Non-pigmented ciliary epithelial cell (primary cell): ENCODE data around the gene HSH2D.
"Not testable (repeated sequence)": the region's sequence is repeated elsewhere in the genome, so short reads cannot be mapped to it uniquely, and the experiment has no call there.

ENCODE experiments used
- DNase-seq: peaks from one replicate; pipeline ENCODE4 v3.0.0-alpha.2; 2010; ENCODE audit warnings: low read depth

Gene HSH2D, protein sequence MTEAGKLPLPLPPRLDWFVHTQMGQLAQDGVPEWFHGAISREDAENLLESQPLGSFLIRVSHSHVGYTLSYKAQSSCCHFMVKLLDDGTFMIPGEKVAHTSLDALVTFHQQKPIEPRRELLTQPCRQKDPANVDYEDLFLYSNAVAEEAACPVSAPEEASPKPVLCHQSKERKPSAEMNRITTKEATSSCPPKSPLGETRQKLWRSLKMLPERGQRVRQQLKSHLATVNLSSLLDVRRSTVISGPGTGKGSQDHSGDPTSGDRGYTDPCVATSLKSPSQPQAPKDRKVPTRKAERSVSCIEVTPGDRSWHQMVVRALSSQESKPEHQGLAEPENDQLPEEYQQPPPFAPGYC

DNA sequence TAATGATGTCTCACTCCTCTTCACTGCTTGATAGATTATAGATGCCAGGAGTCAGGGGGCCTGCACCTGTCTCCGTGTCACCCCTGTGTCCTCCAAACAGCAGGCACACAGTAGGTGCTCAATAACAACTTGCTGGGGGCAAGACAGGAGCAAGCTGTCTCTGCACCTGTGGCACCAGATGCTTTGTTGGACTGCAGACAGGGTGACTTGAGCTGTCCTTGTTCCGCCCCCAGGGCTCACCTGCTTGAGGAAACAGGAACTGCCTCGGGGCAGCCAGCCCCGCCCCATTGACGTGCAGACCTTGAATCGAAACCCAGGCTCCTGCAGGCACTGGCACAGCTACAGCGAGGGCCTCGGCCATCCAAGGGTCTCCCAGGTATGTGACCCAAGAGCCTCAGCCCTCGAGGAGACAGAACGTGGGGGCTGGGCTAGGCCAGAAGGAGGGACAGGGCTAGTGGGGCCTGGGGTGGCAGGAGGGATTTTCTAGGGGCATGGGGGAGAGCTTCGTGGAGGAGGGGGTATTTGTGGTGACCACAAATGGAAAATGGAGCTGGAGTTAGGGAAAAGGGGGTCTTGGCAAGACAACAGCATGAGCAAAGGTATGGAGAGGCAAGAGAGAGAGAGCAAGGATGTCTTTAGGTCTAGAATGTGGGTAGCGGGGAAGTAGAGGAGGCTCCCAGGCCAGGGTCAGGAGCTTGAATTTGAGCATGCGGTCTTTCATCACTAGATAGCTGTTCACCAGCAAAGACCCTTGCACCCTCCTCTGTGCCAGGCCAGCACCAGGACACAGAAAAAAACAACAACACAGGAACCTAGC is at the start of gene HSH2D:
TSS of gene HSH2D (plus strand) at position 287 of the 817 bp plus-strand sequence. CDS start 5,066 bp downstream, outside the sequence.
- no peak for DNase-seq

DNA sequence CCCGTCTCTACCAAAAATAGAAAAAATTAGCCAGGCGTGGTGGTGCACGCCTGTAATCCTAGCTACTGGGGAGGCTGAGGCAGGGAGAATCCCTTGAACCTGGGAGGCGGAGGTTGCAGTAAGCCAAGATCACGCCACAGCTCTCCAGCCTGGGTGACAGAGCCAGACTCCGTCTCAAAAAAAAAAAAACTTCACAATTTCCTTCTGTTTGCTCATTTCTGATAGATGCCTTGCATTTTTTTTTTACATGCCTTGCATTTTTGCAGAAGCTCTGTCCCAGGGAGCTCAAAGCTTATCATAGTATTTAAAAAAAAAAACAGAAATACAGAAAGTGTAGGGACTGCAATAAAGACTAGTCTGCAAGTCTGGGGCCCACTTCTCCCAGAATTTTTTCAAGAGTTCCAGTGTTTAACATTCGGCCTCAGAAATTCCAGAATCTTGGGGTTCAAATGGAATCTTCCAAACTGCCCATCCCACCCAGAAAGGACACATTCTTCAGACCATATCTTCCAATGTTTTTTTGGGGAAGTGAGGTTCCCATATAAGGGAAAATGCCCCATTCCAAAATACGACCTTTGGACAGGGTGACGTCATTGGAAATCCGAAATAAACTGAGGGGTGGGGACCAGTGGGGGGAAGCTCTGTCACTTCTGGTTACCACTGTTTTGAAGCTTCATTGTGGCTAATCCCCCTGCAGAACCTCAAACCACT is 49.0 kb upstream of the HSH2D start:
- no peak for DNase-seq

DNA sequence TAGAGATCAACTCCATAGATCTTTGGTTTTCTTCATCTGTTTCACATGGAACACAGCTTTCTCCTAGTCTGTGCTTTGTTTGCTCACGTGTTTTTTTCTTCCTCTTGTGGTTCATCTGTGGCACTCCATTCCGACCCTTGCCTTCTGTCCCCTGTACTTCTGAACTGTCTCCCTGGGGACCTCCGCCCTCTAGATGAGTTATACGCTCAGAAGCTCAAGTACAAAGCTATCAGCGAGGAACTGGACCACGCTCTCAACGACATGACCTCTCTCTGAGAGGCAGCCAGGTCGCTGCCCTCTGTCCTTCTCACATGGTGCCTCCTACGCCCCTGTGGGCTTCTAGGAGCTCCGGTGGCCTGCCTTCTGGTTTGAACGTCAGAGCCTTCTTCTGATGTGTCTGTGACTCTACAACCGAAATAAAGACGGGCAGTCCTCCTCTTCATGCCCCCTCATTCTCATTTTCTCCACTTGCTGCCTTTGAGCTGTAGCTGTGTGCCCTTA is 48.4 kb upstream of the HSH2D start:
- no peak for DNase-seq

DNA sequence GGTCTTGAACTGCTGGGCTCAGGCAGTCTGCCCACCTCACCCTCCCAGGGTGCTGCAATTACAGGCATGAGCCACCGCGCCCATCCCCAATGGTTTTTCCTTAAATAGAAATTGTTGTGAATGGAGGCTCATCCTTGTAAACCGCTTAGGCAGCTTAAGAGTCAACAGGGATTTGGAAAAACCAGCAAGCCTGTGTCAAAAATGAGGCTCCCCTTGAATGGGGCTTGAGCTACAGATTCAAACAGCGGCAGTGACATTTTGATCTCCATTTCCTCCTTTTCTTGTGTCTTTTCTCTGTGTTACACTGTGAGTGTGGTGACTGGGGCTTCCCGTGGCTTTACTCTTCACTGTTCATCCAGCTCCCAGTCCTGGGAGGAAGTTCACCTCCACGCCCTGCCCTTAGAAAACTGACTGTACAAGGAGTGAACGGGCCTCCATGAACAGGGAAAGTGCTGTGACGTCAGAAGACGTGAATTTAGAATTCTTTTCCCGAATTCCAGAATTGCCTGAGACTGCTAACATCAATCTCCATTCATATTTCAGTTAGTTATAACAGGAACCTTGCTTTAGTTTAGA is 47.1 kb upstream of the HSH2D start:
- no peak for DNase-seq

DNA sequence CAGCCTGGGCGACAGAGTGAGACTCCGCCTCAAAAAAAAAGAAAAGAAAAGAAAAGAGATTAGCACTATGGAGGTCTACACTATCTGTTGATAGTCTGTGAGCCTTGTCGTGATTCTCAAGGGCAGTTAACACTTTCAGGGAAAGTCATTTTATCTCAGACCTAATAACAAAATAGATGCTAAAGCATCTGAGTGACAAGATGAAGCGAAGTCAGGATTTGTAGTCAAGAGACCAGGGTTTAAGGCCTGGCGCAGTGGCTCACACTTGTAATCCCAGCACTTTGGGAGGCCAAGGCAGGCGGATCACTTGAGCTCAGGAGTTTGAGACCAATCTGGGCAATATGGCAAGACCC is 45.1 kb upstream of the HSH2D start:
- DNase-seq = no peak

DNA sequence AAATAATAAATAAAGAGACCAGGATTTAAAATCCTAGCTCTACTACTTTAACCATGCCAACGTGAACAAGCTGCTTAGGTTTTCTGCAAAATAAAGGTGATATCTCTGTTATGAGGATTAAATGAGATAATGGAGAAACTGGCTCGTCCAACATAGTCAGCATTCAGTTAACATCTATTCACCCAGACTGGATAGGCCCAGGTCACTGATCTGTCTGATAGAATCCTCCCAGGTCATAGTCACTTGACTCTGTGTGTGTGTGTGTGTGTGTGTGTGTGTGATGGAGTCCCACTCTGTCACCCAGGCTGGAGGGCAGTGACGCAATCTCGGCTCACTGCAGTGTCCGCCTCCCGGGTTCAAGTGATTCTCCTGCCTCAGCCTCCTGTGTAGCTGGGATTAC is 44.7 kb upstream of the HSH2D start:
- DNase-seq = no peak

DNA sequence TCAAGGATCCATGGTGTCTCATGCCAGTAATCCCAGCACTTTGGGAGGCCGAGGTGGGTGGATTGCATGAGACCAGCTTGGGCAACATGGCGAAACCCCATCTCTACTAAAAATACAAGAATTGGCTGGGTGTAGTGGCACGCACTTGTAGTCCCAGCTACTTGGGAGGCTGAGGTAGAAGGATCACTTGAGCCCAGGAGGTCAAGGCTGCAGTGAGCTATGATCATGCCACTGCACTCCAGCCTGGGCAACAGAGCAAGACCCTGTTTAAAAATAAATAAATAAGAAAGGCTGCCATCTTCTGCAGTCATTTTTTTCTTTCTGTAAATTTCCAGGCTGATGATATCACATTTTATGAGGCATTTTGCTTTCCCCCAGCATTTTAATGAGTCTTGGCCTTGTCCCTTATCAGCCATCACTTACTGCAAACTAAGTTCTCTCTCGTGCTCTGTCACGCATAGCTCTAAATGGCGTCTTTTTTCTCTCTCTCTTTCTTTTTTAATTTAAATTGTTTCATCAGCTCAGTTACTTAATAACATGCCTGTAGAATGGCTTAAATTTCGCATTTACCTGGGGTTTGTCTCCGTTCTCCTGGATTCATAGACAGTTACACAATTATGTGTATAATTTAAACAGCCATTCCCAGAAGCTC is 44.0 kb upstream of the HSH2D start:
- DNase-seq = not testable (repeated sequence)

DNA sequence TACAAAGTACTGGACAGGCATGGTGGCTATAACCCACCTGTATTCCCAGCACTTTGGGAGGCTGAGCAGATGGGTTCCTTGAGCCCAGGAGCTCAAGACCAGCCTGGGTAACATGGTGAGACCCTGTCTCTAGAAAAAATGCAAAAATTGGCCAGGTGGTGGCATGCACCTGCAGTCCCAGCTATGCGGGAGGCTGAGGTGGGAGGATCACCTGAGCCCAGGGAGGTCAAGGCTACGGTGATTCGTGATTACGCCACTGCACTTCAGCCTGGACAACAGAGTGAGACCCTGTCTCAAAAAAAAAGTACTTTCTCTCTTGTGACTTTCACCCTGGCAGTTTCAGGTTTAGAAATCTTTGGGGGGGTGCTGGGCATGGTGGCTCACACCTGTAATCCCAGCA is 43.0 kb upstream of the HSH2D start:
- DNase-seq = no peak

DNA sequence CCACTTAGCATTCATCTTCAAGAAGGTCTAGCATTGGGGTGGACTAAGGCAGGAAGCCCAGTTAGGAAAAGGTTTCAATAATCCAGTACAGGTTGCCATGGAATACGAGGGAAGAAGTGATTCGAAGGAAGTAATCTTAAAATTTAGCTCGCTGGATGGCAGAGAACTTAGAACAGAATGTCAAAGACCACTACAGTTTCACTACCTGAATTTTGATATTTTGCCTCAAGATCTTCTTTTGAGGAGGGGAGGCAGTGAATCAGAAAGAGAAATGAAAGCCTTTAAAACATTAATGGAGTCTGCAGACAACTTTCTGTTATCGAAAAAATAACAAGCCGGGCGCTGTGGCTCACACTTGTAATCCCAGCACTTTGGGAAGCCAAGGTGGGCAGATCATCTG is 38.8 kb upstream of the HSH2D start:
- DNase-seq = no peak

DNA sequence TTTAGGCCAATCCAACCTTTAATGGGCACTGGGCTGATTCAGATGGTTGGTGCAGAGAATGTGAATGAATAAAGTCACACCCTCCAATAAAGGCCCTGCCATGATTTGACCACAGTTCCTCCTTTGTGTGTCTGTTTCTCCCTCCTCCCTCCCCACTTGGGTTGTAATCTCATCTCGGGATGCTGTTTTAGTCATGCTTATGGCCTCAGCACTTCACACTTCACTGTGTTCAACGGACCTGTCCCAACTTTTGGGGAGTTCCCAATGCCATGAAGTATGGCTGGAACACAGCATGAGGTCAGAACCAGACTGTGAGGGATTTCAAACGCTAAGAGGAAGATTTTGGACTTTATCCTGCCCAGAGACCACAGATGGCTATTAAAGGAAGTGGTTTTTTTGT is 37.4 kb upstream of the HSH2D start:
- DNase-seq = no peak

DNA sequence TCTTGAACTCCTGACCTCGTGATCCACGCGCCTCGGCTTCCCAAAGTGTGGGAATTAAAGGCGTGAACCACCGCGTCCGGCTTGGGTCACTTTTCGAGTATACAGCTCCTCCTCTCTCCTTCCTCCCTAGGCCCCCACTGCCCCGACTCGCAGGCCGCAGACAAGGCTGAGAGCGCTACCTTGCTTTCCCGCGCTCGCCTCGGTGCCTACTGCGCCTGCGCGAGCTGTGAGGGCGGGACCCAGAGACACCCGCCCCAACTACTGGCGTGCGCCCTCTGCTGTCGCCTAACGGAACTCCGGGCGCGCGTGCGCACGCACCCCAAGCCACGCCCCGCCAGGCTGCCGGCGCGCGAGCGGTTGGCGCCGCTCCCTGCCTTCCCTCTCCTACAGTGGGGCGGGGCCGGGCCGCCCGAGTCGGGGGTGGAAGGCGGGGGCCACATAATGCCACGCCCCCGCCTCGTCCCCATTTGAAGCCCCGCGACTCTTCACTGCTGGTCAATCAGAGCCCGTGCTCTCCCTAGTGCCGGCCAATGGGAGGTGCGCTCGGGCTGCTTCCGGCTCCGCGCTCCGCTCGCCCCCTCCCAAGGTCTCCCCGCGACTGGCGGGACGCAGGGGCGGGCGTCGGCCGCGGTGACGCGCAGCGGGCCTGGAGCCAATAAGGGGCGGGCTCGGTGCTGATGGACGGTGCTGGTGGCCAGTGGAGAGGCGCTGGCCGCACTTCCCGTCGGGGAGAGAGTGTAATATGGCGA is 32.2 kb upstream of the HSH2D start, which contains the start of gene RAB8A:
TSS of gene RAB8A (plus strand) at position 730 of the 749 bp plus-strand sequence. CDS start at position 743, 13 bp downstream.
- DNase-seq = peak; percentile 92

DNA sequence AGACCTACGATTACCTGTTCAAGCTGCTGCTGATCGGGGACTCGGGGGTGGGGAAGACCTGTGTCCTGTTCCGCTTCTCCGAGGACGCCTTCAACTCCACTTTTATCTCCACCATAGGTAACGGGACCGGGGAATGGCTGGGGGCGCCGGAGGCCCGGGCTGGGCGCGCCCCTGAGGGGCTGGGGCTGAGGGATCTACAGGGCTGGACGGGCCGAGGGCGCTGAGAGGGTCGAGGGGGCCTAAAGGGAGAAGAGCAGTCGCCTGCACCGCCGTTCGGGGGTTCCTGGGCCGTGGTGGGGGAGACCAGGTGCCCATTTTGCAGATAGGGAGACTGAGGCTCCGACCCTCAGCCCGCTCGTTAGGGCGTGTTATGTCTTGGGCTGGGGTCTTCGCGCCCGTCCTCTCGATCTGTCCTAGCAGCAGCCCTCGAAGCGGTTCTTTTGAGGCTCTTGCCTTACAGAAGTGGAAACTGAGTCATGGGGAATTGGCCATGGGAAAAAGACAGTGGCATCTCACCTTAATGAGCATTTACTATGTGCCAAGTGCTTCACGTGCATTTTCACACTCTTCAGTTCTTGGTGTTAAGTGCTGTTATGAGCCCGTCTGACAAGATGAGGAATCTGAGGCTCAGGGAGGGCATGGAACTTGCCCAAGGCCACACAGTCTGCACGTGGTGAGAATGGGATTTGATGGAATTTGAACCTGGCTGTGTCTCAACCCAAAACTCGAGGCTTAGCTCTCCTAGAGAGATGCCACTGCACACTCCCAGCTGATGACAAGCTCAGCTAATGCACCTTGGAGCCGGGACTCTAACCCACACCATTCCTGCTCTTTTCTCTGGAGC is 31.4 kb upstream of the HSH2D start:
- no peak for DNase-seq

DNA sequence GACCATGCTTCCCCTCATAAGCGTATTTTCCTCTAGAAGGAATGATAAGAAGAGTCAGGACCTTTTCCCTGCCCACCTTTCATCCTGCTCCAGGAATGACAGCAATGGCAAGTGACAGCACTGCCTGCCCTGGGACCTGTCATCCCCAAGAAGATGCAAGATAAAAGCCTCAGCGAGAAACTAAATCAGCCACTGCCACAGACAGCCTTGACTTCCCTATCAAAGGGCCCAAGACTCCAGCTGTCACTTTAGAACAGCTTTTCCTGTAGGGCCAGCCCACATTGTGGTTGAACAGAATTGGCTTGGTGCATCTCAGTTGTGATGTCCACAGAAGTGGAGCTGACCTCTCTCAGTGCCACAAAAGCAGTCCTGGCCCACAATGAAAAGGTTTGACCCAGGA is 30.7 kb upstream of the HSH2D start:
- no peak for DNase-seq

DNA sequence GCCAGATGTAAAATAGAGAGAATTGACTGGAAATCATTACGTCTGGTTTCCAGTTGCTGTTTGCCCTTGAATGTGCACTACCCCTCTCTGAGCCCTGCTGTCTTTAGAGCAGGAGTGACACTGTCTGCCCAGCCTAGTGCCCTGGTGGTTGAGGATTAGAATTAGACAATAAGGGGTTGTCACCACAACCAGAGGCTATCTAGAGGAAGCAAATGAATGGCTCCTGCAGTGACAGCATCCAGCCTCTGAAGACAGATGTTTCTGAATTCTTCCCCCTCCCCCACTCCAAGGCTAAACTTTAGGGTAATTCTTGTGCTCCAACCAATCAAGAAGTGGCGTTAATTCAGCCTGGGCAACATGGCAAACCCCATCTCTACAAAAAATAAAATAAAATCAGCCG is 29.8 kb upstream of the HSH2D start:
- DNase-seq = no peak

DNA sequence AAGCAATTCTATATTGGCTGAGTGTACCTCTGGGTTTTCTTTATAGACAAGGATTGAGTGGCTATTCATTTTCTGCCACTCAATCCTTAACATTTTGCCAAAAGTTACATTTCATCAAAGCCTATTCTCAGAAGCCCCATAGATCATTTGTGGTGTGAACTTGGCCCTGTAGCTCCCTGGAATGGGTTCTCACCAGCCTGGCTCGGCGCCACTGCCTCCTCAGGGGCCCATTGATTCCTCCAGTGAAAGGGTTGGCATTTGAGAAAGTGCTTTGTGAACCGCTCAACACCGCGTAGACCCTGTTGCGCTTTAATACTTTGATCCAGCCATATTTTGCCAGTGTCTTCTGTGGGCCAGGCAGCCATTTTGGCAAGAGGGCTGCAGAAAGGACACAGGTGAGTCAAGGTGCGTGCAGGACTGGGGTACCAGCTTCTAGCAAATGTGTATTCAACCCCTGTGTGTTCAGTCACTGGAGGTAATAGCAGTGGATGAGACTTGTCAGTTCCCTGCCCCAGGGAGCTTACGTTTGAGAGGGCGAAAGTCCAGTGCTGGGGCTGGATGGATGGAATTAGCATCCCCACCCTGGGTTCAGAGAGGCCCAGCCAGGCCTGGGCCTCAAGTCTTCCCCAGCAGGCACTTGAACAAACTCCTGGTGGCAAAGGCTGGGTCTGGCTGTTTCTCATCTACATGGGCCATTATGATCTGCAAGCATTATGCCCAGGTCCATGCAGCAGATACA is 28.0 kb upstream of the HSH2D start:
- no peak for DNase-seq

DNA sequence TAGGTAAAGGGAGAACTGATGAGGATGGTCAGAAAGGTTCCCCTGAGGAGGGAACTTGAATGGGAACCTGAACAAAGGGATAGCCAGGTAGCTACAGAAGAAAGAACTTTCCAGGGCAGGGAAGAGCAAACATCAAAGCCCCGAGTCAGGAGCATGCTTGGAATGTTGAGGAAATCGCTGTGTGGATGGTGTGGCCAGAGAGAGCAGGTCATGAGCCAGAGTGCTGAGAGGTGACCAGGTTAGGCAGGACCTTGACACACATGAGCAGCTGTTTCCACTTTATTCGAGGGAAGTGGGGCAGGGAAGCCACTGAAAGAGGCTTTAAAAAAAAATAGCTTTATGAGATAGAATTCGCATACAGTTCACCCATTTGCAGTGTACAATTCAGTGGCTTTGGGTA is 27.4 kb upstream of the HSH2D start:
- DNase-seq = no peak

DNA sequence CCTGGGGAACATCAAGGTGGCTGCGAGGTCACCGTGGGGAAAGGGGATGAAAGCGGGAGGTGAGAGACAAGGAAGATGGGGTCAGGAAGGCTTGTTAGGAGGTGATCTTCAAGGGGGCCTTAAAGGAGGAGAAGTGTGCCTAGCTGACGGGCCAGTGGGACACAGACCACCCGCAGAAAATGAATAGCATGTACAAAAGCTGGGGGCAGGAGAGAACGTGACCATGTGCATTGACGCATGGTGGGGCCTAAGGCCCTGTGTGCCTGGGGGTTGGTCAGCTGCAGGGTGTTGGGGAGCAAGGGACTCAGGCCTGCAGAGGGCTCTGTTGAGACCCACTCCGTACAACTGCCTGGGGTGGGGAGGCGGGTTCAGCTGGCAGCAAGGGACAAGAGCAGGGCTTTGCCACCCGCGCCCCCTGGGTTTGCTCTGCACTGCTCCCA is 25.9 kb upstream of the HSH2D start:
- DNase-seq = no peak

DNA sequence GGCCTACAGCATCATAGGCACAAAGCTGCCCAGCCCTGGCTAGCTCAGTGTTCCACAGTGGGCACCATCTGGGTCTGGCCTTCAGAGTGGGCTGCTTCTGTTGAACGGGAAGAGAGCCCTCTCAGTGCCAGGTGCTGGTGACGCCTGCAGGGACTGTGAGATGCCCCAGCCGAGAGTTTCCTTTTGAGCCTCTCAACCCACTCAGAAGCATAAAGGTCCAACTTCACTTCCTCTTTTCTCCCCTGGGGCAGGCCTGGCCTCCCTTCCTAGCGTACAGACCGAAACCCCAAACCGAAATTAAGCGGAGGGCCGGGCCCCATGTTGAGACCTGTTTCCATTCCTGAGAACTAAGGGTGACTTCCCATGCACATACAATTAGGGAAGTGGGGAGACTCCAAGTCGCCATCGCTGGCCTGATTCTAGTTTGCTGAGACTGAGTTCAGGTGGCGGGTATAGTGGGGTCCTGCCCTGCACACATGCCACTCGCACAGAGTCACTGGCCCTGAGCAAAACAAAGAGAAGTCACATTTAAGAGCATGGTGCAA is 24.9 kb upstream of the HSH2D start:
- DNase-seq = no peak
